GM12878 (cell line): Measurements from ENCODE around the gene PRSS8.

Experiments used
- CBFB ChIP-seq: IDR thresholded peaks from 2 replicates; pipeline ENCODE4 v1.6.1; 2016; ENCODE audit warnings: antibody characterized with exemption, low read depth
- CTCF ChIP-seq, 3 experiments: IDR thresholded peaks in 2 of 3; conservative IDR thresholded peaks in 1 of 3; 2 replicates each; pipeline ENCODE4 v1.5.1; 2011; ENCODE audit warnings: low read depth in 3 of 3, low read length in 3 of 3, mild to moderate bottlenecking in 3 of 3, control low read depth in 2 of 3, moderate library complexity in 2 of 3, inconsistent platforms in 1 of 3, mixed read lengths in 1 of 3; ENCODE audit not compliant: control insufficient read depth in 2 of 3, insufficient read depth in 1 of 3; ENCODE audit errors: extremely low read depth in 1 of 3
- E2F4 ChIP-seq: IDR thresholded peaks from 2 replicates; pipeline ENCODE4 v1.6.1; 2012; ENCODE audit warnings: low read depth, low read length, improper control_type of control experiment
- POLR2AphosphoS5 ChIP-seq: IDR thresholded peaks from 2 replicates; pipeline ENCODE4 v1.6.1; 2011; ENCODE audit warnings: mild to moderate bottlenecking, low read length, inconsistent platforms

GRCh38 chr16:31184888-31185287 is 49.4 kb upstream of the PRSS8 start:
- TF ChIP-seq POLR2AphosphoS5 (no peak), CTCF (IDR thresholded peaks at IDR 0.05 in 2 of 3, conservative IDR thresholded peaks at IDR 0.05 in 1 of 3; ENCODE audit: control insufficient read depth in 2 of 3, extremely low read depth in 1 of 3, insufficient read depth in 1 of 3, low read depth in 3 of 3, low read length in 3 of 3) (no peak), E2F4 (no peak), CBFB (no peak)
